ENCODE results near the gene RAPGEF6.

Gene RAPGEF6

GRCh38 chr5:131459216-131459615 lies 175.8 kb downstream of the RAPGEF6 start:
- TF ChIP-seq ISL1 (CRISPR knock-in tag; IDR thresholded peaks at IDR 0.05): no peak
- no peak for ATAC-seq

- no peak for ATAC-seq
Measured at GRCh38 chr5:131457193-131457592, 177.8 kb downstream of the RAPGEF6 start.

GRCh38 chr5:131450941-131451340 lies 184.1 kb downstream of the RAPGEF6 start:
- no peak for ATAC-seq
- TF ChIP-seq ZNF8 (CRISPR knock-in tag; IDR thresholded peaks at IDR 0.05): no peak
- no peak for TF ChIP-seq ARNTL (CRISPR knock-in tag; IDR thresholded peaks at IDR 0.05; ENCODE audit: borderline replicate concordance, low read depth)
- TF ChIP-seq OSR1 (CRISPR knock-in tag; IDR thresholded peaks at IDR 0.05): no peak
- no peak for TF ChIP-seq CREB5 (CRISPR knock-in tag; IDR thresholded peaks at IDR 0.05; ENCODE audit: low read depth)
- no peak for TF ChIP-seq POU6F1 (CRISPR knock-in tag; IDR thresholded peaks at IDR 0.05; ENCODE audit: borderline replicate concordance, low read depth)
- no peak for TF ChIP-seq ZC3H10 (CRISPR knock-in tag; IDR thresholded peaks at IDR 0.05)
- no peak for TF ChIP-seq PATZ1 (CRISPR knock-in tag; IDR thresholded peaks at IDR 0.05; ENCODE audit: borderline replicate concordance)
- no peak for TF ChIP-seq TSHZ2 (CRISPR knock-in tag; IDR thresholded peaks at IDR 0.05)
- TF ChIP-seq ISL1 (CRISPR knock-in tag; IDR thresholded peaks at IDR 0.05): no peak
- TF ChIP-seq ZNF70 (CRISPR knock-in tag; IDR thresholded peaks at IDR 0.05): no peak
- TF ChIP-seq RARB (CRISPR knock-in tag; IDR thresholded peaks at IDR 0.05): no peak
- TF ChIP-seq ZNF565 (CRISPR knock-in tag; conservative IDR thresholded peaks at IDR 0.05; ENCODE audit: low read depth): no peak
- TF ChIP-seq CSDC2 (CRISPR knock-in tag; IDR thresholded peaks at IDR 0.05): no peak
- no peak for TF ChIP-seq TOX (CRISPR knock-in tag; IDR thresholded peaks at IDR 0.05; ENCODE audit: borderline replicate concordance)
- TF ChIP-seq PPARA (CRISPR knock-in tag; IDR thresholded peaks at IDR 0.05; ENCODE audit: borderline replicate concordance): no peak
- TF ChIP-seq ZFP30 (CRISPR knock-in tag; IDR thresholded peaks at IDR 0.05): no peak
- TF ChIP-seq TCF4 (CRISPR knock-in tag; IDR thresholded peaks at IDR 0.05; ENCODE audit: borderline replicate concordance): no peak
- TF ChIP-seq GLIS3 (CRISPR knock-in tag; IDR thresholded peaks at IDR 0.05): no peak
- TF ChIP-seq ESRRG (CRISPR knock-in tag; IDR thresholded peaks at IDR 0.05): no peak

More at GRCh38 chr5:131457193-131457592, 177.8 kb downstream of the RAPGEF6 start:
- no peak for TF ChIP-seq PPARA (CRISPR knock-in tag; IDR thresholded peaks at IDR 0.05; ENCODE audit: borderline replicate concordance)
- no peak for TF ChIP-seq CSRNP3 (CRISPR knock-in tag; IDR thresholded peaks at IDR 0.05)
- TF ChIP-seq CREB5 (CRISPR knock-in tag; IDR thresholded peaks at IDR 0.05; ENCODE audit: low read depth): no peak
- no peak for TF ChIP-seq GLIS3 (CRISPR knock-in tag; IDR thresholded peaks at IDR 0.05)
- no peak for TF ChIP-seq ZNF8 (CRISPR knock-in tag; IDR thresholded peaks at IDR 0.05)
- no peak for TF ChIP-seq ZNF565 (CRISPR knock-in tag; conservative IDR thresholded peaks at IDR 0.05; ENCODE audit: low read depth)
- TF ChIP-seq TOX (CRISPR knock-in tag; IDR thresholded peaks at IDR 0.05; ENCODE audit: borderline replicate concordance): no peak
- no peak for TF ChIP-seq ZC3H10 (CRISPR knock-in tag; IDR thresholded peaks at IDR 0.05)
- no peak for TF ChIP-seq TCF4 (CRISPR knock-in tag; IDR thresholded peaks at IDR 0.05; ENCODE audit: borderline replicate concordance)
- TF ChIP-seq ZNF70 (CRISPR knock-in tag; IDR thresholded peaks at IDR 0.05): no peak
- TF ChIP-seq BACH2 (CRISPR knock-in tag; IDR thresholded peaks at IDR 0.05; ENCODE audit: borderline replicate concordance): no peak
